Lung (tissue), 12 donors: Measurements from ENCODE around the gene KIF4B. TPM values are rescaled to one million over a fixed set of nuclear protein-coding genes. Genes with fewer than 3 reads are reported as not detected.
A peak's percentile ranks its signal among the peaks of the same experiment; 100 is the strongest.

Experiments
- ATAC-seq: fragments of 200-7000 bp; cut with Tn5 transposase; one replicate; pipeline ENCODE4 v1.9.1; 2020; ENCODE audit warnings: moderate number of reproducible peaks; ENCODE audit not compliant: insufficient read depth, low FRiP score
- DNase-seq, 3 donors: peaks; one replicate each; pipeline ENCODE4 v3.0.0-alpha.2; 2013 to 2017
- H3K27ac ChIP-seq, 2 donors: one replicate each; pipeline ENCODE4 v1.5.1; 2013; ENCODE audit warnings: mild to moderate bottlenecking in 2 of 2, moderate library complexity in 2 of 2, control low read depth in 1 of 2, inconsistent platforms in 1 of 2, low read depth in 1 of 2, low read length in 1 of 2
- H3K27me3 ChIP-seq, 3 donors: one replicate each; pipeline ENCODE4 v1.5.1; 2013; ENCODE audit warnings: low read length in 2 of 3; ENCODE audit not compliant: control insufficient read depth in 3 of 3, insufficient read depth in 3 of 3
- H3K36me3 ChIP-seq, 4 donors: one replicate each; pipeline ENCODE4 v1.5.1; 2013; ENCODE audit warnings: low read length in 4 of 4, mild to moderate bottlenecking in 1 of 4, moderate library complexity in 1 of 4; ENCODE audit not compliant: control insufficient read depth in 4 of 4, insufficient read depth in 4 of 4
- H3K4me1 ChIP-seq, 5 donors: one replicate each; pipeline ENCODE4 v1.5.1; 2013; ENCODE audit warnings: low read length in 5 of 5, mild to moderate bottlenecking in 2 of 5, moderate library complexity in 1 of 5; ENCODE audit not compliant: control insufficient read depth in 5 of 5, insufficient read depth in 5 of 5
- H3K4me3 ChIP-seq: one replicate; pipeline ENCODE4 v1.5.1; 2013; ENCODE audit warnings: mild to moderate bottlenecking, control low read depth, moderate library complexity
- H3K9ac ChIP-seq, 2 donors: one replicate each; pipeline ENCODE4 v1.5.1; 2013; ENCODE audit warnings: low read length in 2 of 2, control low read depth in 1 of 2; ENCODE audit not compliant: insufficient read depth in 1 of 2
- H3K9me3 ChIP-seq, 4 donors: one replicate each; pipeline ENCODE4 v1.5.1; 2013; ENCODE audit warnings: low read length in 3 of 4, mild to moderate bottlenecking in 1 of 4, moderate library complexity in 1 of 4; ENCODE audit not compliant: control insufficient read depth in 4 of 4, insufficient read depth in 3 of 4
- WGBS, 2 donors: extraction: QIAGEN DNeasy Blood & Tissue Kit; methylation state at CpG; one replicate each; pipeline ENCODE4 v1.1.7; 2013; 5-methylcytosine and 5-hydroxymethylcytosine counted together
- polyA plus RNA-seq, 2 donors: library from polyadenylated mRNA; stranded (reverse); fragments of 200-250 nt; gene quantifications; one replicate each; pipeline ENCODE4 v1.2.1, GENCODE V29; 2013
- total RNA-seq, 2 donors: library from RNA; depleted of rRNA in 1 of 2; stranded (reverse); fragments of >200 nt in 1 of 2; gene quantifications; one replicate each; pipeline ENCODE4 v1.2.1, GENCODE V29; 2014 to 2021
- TF ChIP-seq, protein P1 (sequence below): IDR thresholded peaks from 2 replicates; pipeline ENCODE4 v1.5.1; 2012; ENCODE audit warnings: mild to moderate bottlenecking; ENCODE audit errors: control extremely low read depth, extremely low read depth
- donor health status: control.
- donor health status: control.
- donor health status: Bipolar disorder and iron deficiency.
- donor health status: healthy.
- donor health status: DM: yes; HTN: yes; CAD: no.

Gene KIF4B
- total and polyA plus RNA-seq, 4 donors, result 0.01 to 0.02 TPM; not detected in 2

DNA sequence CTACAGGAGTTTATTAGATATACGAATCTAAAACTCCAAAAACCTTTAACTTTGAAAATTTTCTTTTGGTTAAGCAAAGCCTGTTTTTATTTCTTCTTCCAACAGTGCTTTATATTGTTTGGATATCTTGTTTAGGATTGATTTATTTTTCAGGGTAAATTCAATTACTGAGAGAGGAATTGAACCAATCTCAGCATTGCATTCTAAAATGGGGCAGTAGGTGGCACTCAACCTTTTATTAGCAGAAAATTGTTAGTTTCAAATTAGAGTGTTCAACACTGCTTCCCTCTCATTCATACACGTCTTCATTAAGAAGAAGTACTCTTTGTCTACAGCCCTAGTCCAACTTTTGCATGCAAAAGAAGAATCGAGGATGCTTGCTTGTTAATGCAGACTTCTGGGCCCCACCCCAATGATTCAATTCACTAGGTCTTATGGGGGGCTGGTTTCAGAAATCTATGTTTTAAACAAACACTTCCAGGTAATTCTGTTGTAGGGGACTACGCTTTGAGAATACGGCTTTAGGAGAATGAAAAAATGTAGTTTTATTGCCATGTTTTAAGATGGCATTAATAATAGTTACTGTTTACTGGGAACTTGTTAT, 46.0 kb upstream of the KIF4B start:
- WGBS, 2 donors, result 66 to 81% methylated on average over 5 of the region's 5 CpGs
- no peaks in the 10 kb centered on the region for H3K9me3 ChIP-seq
- H3K9ac ChIP-seq, result no peak overlapping the region
- DNase-seq (no peak), ATAC-seq (no peak)
- peaks cover 0 to 34% (median 3%) of the 10 kb centered on the region in 4 donors for H3K36me3 ChIP-seq
- TF ChIP-seq, protein P1, sequence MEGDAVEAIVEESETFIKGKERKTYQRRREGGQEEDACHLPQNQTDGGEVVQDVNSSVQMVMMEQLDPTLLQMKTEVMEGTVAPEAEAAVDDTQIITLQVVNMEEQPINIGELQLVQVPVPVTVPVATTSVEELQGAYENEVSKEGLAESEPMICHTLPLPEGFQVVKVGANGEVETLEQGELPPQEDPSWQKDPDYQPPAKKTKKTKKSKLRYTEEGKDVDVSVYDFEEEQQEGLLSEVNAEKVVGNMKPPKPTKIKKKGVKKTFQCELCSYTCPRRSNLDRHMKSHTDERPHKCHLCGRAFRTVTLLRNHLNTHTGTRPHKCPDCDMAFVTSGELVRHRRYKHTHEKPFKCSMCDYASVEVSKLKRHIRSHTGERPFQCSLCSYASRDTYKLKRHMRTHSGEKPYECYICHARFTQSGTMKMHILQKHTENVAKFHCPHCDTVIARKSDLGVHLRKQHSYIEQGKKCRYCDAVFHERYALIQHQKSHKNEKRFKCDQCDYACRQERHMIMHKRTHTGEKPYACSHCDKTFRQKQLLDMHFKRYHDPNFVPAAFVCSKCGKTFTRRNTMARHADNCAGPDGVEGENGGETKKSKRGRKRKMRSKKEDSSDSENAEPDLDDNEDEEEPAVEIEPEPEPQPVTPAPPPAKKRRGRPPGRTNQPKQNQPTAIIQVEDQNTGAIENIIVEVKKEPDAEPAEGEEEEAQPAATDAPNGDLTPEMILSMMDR, result peak; percentile 6
- peak overlapping the region in 1 of 2 donors; percentile 3 for H3K27ac ChIP-seq
- peaks cover 0 to 11% (median 0%) of the 10 kb centered on the region in 5 donors for H3K4me1 ChIP-seq
- H3K27me3 ChIP-seq, result no peaks in the 10 kb centered on the region
- no peak overlapping the region for H3K4me3 ChIP-seq

DNA sequence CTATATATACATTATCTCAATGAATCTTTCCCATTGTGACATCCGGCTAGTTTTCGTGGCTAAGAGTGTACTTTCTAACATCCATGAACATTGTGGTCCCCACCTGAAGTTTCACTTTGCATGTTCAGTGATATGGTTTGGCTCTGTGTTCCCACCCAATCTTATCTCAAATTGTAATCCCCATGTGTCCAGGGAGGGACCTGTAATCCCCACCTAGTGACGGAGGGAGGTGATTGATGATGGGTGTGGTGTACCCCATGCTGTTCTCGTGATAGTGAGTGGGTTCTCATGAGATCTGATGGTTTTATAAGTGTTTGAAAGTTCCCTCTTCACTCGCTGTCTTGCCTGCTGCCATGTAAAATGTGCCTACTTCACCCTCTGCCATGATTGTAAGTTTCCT, 44.6 kb upstream of the KIF4B start:
- Histone ChIP-seq H3K9me3 (no peaks in the 10 kb centered on the region), H3K4me3 (no peak overlapping the region), H3K4me1 (peaks cover 0 to 11% (median 0%) of the 10 kb centered on the region in 5 donors), H3K27me3 (no peaks in the 10 kb centered on the region), H3K9ac (no peak overlapping the region), H3K27ac (no peak overlapping the region), H3K36me3 (peaks cover 0 to 29% (median 2%) of the 10 kb centered on the region in 4 donors)
- TF ChIP-seq, protein P1, result no peak
- WGBS, 2 donors, result 85 to 88% methylated on average over 5 of the region's 5 CpGs
- ATAC-seq (no peak), DNase-seq (no peak)

DNA sequence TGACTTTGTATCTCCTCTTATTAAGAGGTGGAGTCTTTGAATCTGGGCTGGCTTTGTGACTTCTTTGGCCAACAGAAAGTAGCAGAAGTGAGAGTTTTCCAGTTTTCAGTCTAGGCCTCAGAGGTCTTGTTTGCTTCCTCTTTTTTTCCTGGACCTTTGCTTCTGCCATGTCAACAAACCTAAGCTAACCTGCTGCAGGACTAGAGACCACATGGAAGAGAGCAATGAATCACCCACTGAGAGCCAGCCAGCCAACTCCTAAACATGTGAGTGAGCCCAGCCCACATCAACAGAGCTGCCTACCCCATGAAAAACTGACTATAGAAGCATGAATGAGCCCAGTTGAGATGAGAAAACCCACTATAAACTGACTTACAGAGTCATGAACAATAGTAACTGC, 42.8 kb upstream of the KIF4B start:
- Histone ChIP-seq H3K4me3 (no peak overlapping the region), H3K27me3 (no peaks in the 10 kb centered on the region), H3K4me1 (peaks cover 0 to 9% (median 0%) of the 10 kb centered on the region in 5 donors), H3K9me3 (peaks cover 0 to under 1% (median 0%) of the 10 kb centered on the region in 4 donors), H3K9ac (no peak overlapping the region), H3K27ac (no peak overlapping the region), H3K36me3 (peaks cover 0 to 25% (median 2%) of the 10 kb centered on the region in 4 donors)
- TF ChIP-seq, protein P1, result no peak
- DNase-seq (no peak), ATAC-seq (no peak)

DNA sequence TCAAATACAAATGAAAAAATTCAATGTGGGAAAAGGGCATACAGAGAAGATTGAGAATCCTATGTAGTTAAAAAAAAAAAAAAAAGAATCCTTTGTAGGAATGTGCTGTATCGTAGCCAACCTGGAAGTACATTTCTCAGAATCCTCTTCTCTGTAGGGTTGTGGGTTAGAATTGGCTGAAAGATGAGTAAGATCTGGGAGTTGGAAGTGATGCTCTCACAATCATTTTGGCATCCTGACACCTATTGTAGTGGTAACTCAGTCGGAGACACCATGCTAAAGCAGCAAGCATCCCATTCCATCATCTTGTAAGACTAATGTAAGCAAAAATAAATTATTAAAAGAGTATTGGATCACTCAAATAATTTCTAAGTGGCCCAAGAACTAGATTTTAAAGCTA, 42.1 kb upstream of the KIF4B start:
- Histone ChIP-seq H3K4me1 (peaks cover 0 to 9% (median 0%) of the 10 kb centered on the region in 5 donors), H3K9me3 (peaks cover 0 to 3% (median 0%) of the 10 kb centered on the region in 4 donors), H3K9ac (no peak overlapping the region), H3K27me3 (no peaks in the 10 kb centered on the region), H3K27ac (no peak overlapping the region), H3K4me3 (no peak overlapping the region), H3K36me3 (peaks cover 0 to 23% (median 2%) of the 10 kb centered on the region in 4 donors)
- WGBS, 2 donors, result 81 to 96% methylated on average over 2 of the region's 2 CpGs
- DNase-seq, result no peak
- TF ChIP-seq, protein P1, result no peak
- ATAC-seq, result no peak
